Stimulated activated CD4-positive, alpha-beta T cell treated with anti-CD3 and anti-CD28 coated beads, Interleukin-2, amount 100 ng/mL, for 48 hours (primary cell): ENCODE data around the gene SMURF2.

Experiments
- DNase-seq, 2 donors: peaks; one replicate each; pipeline ENCODE4 v3.0.0-alpha.2; 2020

Gene SMURF2

DNA sequence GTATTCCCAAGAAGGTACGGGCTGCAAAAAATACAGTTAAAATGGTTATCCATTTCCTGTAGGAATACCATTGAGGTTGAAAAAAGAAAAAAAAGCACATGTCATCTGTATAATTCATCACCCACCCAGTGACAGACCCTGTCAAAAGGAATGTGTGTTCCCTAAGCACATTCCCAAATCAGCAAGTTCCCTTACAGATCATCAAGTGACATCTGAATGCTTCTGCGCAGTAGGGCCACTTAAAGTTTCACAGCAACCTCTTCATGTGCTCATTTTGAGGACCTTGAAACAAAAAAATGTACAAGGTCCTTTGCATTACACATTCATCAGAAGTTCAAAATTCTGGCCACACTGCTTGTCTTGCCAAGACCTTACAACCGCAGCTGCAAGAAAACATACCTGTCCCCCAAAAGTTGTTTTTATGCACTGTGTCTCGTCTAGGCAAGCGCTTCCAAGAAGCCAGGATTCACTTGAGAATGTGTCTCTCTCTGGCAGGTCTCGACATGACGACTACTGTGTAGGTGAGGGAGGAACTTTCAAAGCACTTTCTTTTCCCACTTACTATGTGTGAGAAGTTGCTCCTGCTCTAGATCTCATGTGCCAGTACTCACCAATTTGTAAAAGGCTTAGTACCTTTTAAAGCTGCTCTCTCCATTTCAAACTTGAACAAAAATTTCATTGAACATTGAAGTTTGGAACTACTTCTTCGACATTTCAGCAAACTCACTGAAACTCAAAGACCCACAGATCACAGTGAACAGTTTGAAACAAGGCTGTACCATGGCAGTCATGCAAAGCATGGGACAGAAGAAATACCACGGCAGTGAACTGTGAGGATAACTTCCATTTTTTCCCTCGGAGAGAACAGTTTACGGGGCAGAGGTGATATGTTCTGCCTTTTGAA lies 161.0 kb downstream of the SMURF2 start:
- DNase-seq = no peak

DNA sequence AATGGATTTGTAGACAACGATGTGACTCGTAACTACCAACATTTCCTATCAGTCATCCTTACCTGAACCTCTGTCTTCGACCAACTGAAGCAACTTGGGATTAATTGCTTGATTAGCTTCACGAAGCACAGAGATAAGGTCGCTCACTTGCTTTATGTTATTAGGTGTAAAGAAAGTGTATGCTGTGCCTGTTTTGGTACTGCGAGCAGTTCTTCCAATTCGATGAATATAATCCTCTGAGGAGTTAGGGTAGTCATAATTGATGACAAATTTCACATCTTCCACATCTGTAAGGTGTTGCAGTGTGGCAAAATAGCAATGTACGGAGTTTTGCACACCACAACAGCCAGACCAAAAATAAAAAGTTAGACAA lies 161.6 kb downstream of the SMURF2 start:
- DNase-seq = no peak

DNA sequence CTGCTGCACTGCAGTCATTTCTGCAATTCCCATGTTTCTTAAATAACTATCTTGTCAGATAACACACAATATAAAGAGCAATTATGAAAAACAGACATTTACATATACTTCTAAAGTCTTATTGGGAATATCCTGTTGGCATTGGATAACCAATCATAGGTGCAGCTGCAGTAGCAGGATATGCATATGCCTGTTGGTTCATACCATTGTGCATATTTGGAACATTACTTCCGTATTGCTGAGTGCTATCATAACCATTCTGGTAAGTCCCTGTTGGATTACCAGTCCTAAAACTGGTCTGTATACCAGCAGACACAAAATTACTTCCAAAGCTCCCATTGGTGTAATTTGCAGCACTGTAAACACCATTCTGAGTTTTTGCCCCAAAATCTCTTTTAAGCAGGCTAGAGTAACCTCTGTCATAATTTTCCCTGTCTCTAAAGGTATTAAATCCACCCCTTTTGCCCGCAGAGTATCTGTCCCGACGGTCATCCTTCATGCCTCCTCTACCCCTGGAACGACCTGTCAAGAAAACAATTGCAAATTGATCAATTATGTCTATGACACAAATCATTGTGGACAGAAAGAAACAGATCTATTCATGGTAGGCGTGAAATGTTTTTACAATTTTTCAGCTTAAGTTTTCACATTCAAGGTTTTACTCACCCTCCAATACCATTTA lies 162.2 kb downstream of the SMURF2 start:
- no peak for DNase-seq

DNA sequence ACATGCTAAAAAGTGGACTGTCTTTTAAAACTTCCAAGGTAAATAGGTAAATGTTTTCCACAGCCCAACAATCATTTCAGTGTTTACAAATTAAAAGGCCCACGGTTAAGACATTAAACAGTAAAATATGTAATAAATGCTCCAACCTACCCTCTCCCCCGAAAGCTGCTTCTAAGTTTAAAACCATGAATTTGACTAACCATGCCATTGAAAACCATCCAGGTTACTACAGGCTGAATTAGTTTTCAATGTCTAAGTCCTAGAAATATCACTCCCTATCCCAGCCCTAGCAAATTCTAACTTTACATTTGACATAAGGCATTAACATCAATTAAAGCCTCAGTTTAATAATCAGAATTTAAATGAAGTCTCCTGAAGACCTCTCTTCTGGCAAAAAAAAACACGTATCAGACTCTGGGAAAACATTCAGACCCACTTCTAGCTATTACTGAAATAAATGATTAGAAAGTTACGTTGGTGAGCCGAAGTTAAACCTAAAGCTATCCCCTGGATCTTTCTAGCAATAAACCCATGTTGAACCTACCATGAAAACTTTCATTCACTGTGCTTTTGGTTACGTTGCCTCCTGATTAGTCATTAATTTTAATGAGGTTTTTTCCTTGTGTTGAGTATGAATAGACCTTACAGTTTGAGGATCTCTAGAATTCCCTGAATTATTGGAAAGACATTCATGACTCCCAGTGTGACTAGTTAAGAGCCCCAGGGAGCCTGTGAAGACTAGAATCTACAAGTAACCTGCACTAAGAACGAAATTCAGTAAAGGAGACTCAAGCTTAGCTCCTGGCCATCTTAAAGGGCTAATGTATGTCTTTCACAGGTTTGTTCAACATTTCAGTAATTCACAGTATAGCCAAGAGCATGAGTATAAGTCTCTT lies 163.6 kb downstream of the SMURF2 start:
- DNase-seq = no peak

DNA sequence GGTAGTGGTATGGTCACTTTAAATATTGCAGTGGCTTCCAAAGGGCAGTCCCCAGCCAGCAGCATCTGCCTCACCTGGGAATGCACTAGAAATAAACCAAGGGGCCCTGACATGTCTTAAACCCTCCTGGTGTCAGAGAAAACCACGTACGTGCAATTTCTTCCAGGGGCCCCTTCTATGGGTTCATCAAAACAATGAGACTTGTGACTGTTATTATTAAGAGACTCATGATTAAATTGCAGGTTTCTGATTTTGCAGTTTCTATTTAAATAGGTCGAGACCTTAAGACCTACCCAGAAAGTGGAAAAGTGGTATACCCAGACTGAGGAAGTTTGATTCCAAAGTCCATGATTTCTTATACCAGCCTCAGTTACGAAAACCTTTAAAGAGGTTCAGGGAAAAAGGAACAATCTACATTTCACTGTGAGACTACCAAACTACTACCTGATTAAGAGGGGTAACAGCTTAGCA lies 164.5 kb downstream of the SMURF2 start:
- peak in 1 of 2 donors; percentile 39 for DNase-seq

DNA sequence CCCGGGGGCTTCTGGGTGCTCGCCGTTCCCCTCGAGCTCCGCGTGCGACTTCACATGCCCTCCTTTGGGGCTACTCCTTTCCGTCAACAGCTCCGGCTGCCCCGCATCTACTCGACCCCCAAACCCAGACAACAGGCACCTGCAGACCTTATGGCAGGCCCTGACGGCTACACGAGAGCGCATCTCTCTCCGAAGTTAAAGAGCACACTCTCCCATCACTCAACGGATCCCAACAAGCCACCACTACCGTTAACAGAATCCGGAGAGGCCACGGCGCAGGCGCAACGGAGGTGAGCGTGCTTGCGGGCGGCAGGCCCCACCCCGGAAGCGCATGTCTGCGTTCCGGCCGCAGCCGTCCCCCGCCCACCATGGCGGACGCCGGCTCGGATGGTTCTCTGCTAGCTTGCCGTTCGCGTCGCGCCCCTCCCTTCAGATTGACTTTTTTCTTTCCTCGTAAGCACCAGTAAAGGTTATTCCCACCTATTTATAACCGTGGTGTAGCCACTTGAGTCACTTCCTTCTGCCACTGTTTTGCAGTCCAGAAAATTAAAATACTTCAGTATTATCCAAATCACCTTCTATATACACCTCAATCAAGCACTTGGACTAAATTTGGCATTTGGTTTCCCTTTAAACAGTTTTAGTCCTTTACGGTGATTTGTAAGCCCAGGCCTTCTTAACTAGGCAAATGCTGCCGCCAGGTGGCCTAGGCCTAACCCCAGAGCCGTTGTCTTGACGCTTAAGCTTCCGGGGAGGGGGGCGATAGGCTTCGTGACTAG lies 165.1 kb downstream of the SMURF2 start, which contains the start of gene POLG2:
TSS of gene POLG2 (minus strand) at position 269 of the 779 bp plus-strand sequence. CDS start at position 183, 86 bp downstream.
- DNase-seq = peak; percentile 93

DNA sequence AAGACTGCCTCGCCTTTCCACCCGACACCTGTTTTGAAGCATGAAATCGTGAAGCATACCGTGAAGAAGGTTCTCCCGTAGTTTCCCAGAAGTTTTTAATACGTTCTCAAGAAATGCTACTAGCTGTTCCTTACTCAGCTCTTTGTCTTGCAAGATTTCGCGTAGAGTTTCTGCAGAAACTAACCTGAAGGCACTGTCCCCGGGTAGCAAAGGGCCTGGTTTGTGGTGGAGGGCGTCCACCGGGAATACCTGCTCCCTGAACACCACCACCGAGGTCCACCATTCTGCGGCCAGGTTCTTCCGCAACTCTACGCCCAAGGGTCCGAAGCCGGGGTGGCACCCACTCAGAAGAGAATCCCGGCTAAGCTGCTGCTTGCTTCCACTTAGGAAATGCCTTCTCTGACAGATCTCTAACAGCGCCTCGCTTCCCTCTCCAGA lies 165.7 kb downstream of the SMURF2 start:
- DNase-seq = no peak
